PFSK-1 (cell line): ENCODE data around the gene SLC22A17.

ENCODE experiments used
- FOXP2 ChIP-seq: optimal IDR thresholded peaks from 2 replicates; pipeline ENCODE3; 2011; ENCODE audit warnings: borderline replicate concordance, control low read depth, inconsistent platforms; ENCODE audit not compliant: insufficient read depth; ENCODE audit errors: extremely low read length, extremely low read depth
- POLR2AphosphoS5 ChIP-seq: IDR thresholded peaks from 2 replicates; pipeline ENCODE4 v1.6.1; 2012; ENCODE audit warnings: low read depth, mild to moderate bottlenecking, control low read depth, low read length, moderate library complexity
- REST ChIP-seq, 2 experiments: IDR thresholded peaks; 2 replicates each; pipeline versions ENCODE4 v1.6.1 to v1.8.0; 2011 to 2012; ENCODE audit warnings: low read depth in 2 of 2, low read length in 2 of 2, control low read depth in 1 of 2, inconsistent platforms in 1 of 2, mild to moderate bottlenecking in 1 of 2, moderate library complexity in 1 of 2; ENCODE audit not compliant: insufficient read depth in 1 of 2
- SIN3A ChIP-seq: IDR thresholded peaks from 2 replicates; pipeline ENCODE4 v1.6.1; 2012; ENCODE audit warnings: mild to moderate bottlenecking, low read length, moderate library complexity, borderline replicate concordance; ENCODE audit not compliant: insufficient read depth
- TAF1 ChIP-seq: IDR thresholded peaks from 2 replicates; pipeline ENCODE4 v1.6.1; 2012; ENCODE audit warnings: low read length, control low read depth, borderline replicate concordance; ENCODE audit not compliant: insufficient read depth

The SLC22A17 gene

GRCh38 chr14:23354990-23355389 lies 2.3 kb upstream of the SLC22A17 start:
- TF ChIP-seq TAF1 (no peak), POLR2AphosphoS5 (no peak), SIN3A (no peak), REST (IDR thresholded peaks at IDR 0.05; ENCODE audit: insufficient read depth in 1 of 2, low read depth in 2 of 2, low read length in 2 of 2) (no peak), FOXP2 (no peak)

DNA sequence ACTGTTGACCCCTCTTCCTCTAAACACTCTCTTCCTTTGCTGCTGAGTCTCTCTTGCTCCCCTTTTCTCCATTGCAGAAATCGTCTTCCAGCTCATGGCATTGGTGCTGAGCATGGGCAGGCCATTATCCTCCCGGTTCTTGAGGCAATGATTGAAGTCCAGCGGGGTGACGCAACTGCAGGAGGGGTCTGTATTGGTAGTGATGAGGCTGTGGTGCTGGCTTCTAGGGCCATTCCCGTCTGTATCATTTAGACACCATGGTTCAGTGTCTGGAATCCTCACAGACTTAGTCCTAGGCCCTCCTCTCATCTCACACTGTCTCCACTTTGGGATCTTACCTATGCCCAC lies 720 bp upstream of the SLC22A17 start:
- TF ChIP-seq TAF1 (no peak), FOXP2 (no peak), POLR2AphosphoS5 (no peak), SIN3A (no peak)

DNA sequence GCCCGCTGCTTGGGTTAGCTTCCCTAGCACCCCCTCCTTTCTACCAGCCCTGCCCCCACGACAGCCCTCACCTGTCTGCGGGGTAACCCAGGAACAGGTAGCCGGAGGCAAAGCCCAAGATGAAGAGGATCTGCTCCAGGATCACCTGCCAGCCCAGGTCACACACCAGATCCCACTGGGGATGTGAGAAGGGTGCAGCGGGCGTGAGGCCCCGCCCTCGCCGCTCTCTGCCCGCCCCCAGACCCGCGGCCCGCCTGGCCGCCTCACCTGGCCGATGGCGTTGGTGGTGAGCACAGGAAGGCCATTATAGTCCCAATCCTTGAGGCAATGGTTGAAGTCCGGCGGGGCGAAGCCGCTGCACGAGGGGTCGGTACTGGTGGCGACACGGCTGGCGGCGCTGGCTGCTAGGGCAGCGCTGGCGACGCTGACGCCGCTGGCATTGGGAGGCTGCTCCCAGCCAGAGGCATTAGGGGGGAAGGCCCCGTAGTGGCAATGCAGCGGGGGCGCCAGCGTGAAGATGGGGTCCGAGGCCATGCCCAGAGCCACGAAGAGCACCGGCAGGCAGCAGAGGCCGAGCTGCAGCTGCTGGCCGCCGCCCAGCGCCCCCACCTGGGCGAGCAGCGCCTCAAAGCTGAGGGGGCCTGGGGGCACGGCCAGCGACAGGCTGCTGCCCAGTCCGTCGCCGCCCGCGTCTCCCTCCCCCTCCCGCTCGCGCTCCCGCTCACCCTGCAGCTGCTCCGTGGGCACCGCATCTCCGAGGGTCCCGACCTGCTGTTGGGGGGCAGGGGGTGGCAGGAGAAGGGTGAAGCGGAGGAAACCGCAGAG lies 794 bp downstream of the SLC22A17 start:
- TF ChIP-seq POLR2AphosphoS5 (no peak), TAF1 (no peak), FOXP2 (no peak), SIN3A (no peak), REST (IDR thresholded peaks at IDR 0.05; ENCODE audit: insufficient read depth in 1 of 2, low read depth in 2 of 2, low read length in 2 of 2) (no peak)

GRCh38 chr14:23349156-23349845 lies 3.4 kb downstream of the SLC22A17 start:
- TF ChIP-seq POLR2AphosphoS5 (no peak), SIN3A (no peak), FOXP2 (no peak), TAF1 (no peak), REST (IDR thresholded peaks at IDR 0.05; ENCODE audit: insufficient read depth in 1 of 2, low read depth in 2 of 2, low read length in 2 of 2) (no peak)

DNA sequence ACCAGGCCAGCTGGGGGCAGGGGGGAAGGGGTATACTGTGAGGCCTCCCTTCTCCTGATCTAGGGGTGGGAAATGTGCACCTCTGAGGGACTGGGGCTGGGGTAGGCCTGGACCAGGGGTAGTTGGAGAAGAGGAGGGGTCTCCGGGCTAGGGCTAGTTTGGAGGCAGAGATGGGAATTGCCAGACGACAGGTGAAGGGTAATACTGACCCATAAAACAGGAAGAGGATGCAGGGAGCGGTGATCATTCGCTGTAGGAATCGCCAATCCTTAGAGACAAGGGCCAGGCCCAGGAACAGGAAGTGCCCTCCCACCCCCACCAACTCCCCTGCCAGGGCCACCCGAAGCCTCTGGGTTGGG lies 4.4 kb downstream of the SLC22A17 start:
- TF ChIP-seq FOXP2, result no peak

DNA sequence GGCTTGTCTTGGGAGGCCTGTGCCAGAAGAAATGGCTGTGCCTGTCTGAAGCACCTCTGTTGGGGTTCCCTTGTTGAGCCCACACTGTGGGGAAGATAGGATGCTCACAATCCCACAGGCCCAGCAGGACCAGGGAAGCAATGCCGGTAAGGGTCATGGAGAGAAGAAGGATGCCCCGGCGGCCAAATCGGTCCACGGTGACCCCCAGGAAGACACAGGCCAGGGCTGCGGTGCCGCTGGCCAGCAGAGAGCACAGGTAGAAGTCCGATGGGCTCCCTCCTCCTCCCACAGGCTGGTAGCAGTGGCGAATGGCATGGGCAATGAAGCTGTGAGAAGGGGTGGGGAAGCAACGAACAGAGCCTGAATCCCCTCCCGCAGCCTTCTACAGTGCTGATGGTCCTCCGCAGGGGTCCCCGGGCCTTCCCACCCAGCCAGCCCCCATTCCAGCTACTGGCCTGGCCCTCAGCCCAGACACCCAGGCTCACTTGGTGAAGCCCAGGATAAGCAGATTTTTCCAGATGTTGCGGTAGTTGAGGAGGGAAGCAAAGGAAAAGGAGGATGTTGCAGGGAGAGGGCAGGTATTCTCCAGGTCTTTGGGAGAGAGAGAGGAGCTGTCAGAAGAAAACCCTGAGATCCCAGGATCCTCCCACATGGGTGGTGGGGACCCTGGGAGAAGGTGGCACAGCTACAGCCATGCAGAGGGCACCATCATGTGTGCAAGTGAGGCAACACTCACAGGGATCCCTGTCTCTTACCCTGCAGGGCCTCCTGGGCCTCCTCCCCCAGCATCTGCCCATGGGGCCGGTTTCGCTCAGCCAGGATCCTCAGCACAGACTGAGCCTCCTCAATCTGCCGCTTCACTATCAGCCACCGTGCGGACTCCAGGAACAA lies 5.0 kb downstream of the SLC22A17 start:
- TF ChIP-seq SIN3A, result no peak
- no peak for TF ChIP-seq TAF1
- no peak for TF ChIP-seq POLR2AphosphoS5
- TF ChIP-seq REST (IDR thresholded peaks at IDR 0.05; ENCODE audit: insufficient read depth in 1 of 2, low read depth in 2 of 2, low read length in 2 of 2), result no peak
